Fibroblast of lung (primary cell): ENCODE measurements around the gene PRELID3B. TPM values are rescaled to one million over a fixed set of nuclear protein-coding genes. Genes with fewer than 3 reads are reported as not detected.

Experiments
- DNase-seq, 2 donors: peaks; one replicate each; pipeline versions ENCODE4 v3.0.0 to v3.0.0-alpha.2; 2010; ENCODE audit warnings: low read depth in 2 of 2
- H2AFZ ChIP-seq: 2 replicates; pipeline ENCODE4 v1.5.1; 2012; ENCODE audit warnings: low read length, control low read depth, inconsistent platforms
- H3K27ac ChIP-seq: 2 replicates; pipeline ENCODE4 v1.5.1; 2011; ENCODE audit warnings: low read length, control low read depth; ENCODE audit not compliant: insufficient read depth
- H3K27me3 ChIP-seq: 2 replicates; pipeline ENCODE4 v1.5.1; 2011; ENCODE audit warnings: mild to moderate bottlenecking, low read length; ENCODE audit not compliant: control insufficient read depth, insufficient read depth
- H3K36me3 ChIP-seq: 2 replicates; pipeline ENCODE4 v1.5.1; 2011; ENCODE audit warnings: low read length; ENCODE audit not compliant: control insufficient read depth, insufficient read depth
- H3K4me1 ChIP-seq: 2 replicates; pipeline ENCODE4 v1.5.1; 2011; ENCODE audit warnings: low read length; ENCODE audit not compliant: control insufficient read depth, insufficient read depth; ENCODE audit errors: extremely low read depth
- H3K4me2 ChIP-seq: 2 replicates; pipeline ENCODE4 v1.5.1; 2011; ENCODE audit warnings: low read length, control low read depth; ENCODE audit not compliant: insufficient read depth; ENCODE audit errors: extremely low read depth
- H3K4me3 ChIP-seq, 4 experiments: fragments of 200-600 bp in 1 of 4; sonication (generic) in 1 of 4; replicated peaks in 1 of 4; 2 replicates each; pipeline ENCODE4 v1.5.1; 2011 to 2016; ENCODE audit warnings: low read length in 4 of 4, low read depth in 3 of 4, mild to moderate bottlenecking in 3 of 4, control low read depth in 2 of 4, inconsistent platforms in 1 of 4, mixed read lengths in 1 of 4; ENCODE audit not compliant: insufficient read depth in 1 of 4; ENCODE audit errors: control extremely low read depth in 1 of 4
- H3K79me2 ChIP-seq: 2 replicates; pipeline ENCODE4 v1.5.1; 2012; ENCODE audit warnings: mild to moderate bottlenecking, low read length, inconsistent platforms; ENCODE audit not compliant: control insufficient read depth, insufficient read depth
- H3K9ac ChIP-seq: 2 replicates; pipeline ENCODE4 v1.5.1; 2011; ENCODE audit warnings: mild to moderate bottlenecking, low read length, control low read depth; ENCODE audit not compliant: insufficient read depth
- H3K9me3 ChIP-seq: 2 replicates; pipeline ENCODE4 v1.5.1; 2012; ENCODE audit warnings: low read depth, low read length; ENCODE audit not compliant: control insufficient read depth, insufficient read depth
- H4K20me1 ChIP-seq: 2 replicates; pipeline ENCODE4 v1.5.1; 2011; ENCODE audit warnings: low read length; ENCODE audit not compliant: control insufficient read depth, insufficient read depth; ENCODE audit errors: extremely low read depth
- CTCF ChIP-seq, 2 donors: IDR thresholded peaks in 1 of 2; conservative IDR thresholded peaks in 1 of 2; 1 replicate in 1 of 2; 2 replicates in 1 of 2; pipeline ENCODE4 v1.5.1; 2011 to 2012; ENCODE audit warnings: low read length in 2 of 2, control low read depth in 1 of 2, inconsistent platforms in 1 of 2, low read depth in 1 of 2, mild to moderate bottlenecking in 1 of 2
- EZH2 ChIP-seq: IDR thresholded peaks from 2 replicates; pipeline ENCODE4 v1.5.1; 2012; ENCODE audit warnings: low read length, control low read depth, mild to moderate bottlenecking; ENCODE audit errors: missing control alignments
- polyA plus RNA-seq, 2 donors: library from polyadenylated mRNA; depleted of rRNA in 1 of 2; stranded (reverse) in 1 of 2; unstranded in 1 of 2; fragments of >200 nt; gene quantifications; 2 replicates each; pipeline ENCODE4 v1.2.1, GENCODE V29; 2011 to 2012; ENCODE audit warnings: missing spikeins in 1 of 2
- total RNA-seq: library from RNA; depleted of rRNA; stranded (reverse); fragments of >200 nt; gene quantifications from 2 replicates; pipeline ENCODE4 v1.2.1, GENCODE V29; 2014

PRELID3B gene
- total and polyA plus RNA-seq, 2 donors (not counting 1 experiment from before 2014, with no cell fraction given): 64.5 to 127 TPM

DNA sequence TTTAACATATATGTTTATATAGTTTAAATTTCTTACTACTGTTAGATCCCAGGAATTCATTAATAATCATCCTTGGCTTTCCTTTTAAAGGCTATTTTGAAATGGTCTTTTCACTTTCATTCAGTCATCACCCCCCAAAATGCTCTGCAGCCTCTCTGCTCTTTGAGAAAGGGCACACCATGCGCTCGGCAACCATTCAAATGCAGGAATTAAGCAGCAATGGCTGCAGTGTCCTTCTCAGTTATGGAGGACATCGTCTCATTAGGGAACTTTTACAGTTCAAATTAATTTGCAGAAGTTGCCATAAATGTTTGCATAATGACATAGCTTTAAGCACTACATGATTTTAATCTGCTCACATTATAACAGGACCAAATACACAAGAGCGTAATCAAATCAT lies 17.1 kb downstream of the PRELID3B start:
- Histone ChIP-seq H3K4me2 (no peak overlapping the region), H3K36me3 (peaks cover 5% of the 10 kb centered on the region), H2AFZ (no peak overlapping the region), H3K9ac (no peak overlapping the region), H4K20me1 (peaks cover 2% of the 10 kb centered on the region), H3K4me3 (no peak overlapping the region), H3K27me3 (no peaks in the 10 kb centered on the region), H3K27ac (no peak overlapping the region), H3K79me2 (peaks cover 39% of the 10 kb centered on the region), H3K4me1 (peaks cover 2% of the 10 kb centered on the region), H3K9me3 (no peaks in the 10 kb centered on the region)
- no peak for TF ChIP-seq CTCF (conservative IDR thresholded peaks at IDR 0.05 in 1 of 2, IDR thresholded peaks at IDR 0.05 in 1 of 2; ENCODE audit: low read depth in 1 of 2, low read length in 2 of 2)
- no peak for TF ChIP-seq EZH2
- no peak for DNase-seq

DNA sequence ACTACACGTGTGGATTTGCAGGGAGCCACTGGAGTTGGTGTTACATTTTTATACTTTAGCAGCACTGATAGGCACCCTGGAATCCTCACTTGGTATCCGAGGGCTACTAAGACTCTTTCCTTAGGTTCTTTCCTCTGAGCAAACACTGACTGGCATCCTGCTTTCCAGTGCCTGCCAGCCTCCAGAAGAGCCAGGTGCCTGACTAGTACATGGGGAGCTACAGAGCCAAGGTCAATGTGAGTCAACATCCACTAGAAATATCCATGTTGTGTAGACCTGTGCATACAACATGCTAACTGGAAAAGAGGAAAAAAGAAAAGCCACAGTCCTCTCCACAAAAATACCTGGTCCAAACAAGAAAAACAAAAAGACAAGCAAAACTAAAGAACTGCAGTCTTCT lies 17.5 kb downstream of the PRELID3B start:
- peaks cover 35% of the 10 kb centered on the region for H3K79me2 ChIP-seq
- TF ChIP-seq CTCF (conservative IDR thresholded peaks at IDR 0.05 in 1 of 2, IDR thresholded peaks at IDR 0.05 in 1 of 2; ENCODE audit: low read depth in 1 of 2, low read length in 2 of 2): no peak
- no peak for TF ChIP-seq EZH2

DNA sequence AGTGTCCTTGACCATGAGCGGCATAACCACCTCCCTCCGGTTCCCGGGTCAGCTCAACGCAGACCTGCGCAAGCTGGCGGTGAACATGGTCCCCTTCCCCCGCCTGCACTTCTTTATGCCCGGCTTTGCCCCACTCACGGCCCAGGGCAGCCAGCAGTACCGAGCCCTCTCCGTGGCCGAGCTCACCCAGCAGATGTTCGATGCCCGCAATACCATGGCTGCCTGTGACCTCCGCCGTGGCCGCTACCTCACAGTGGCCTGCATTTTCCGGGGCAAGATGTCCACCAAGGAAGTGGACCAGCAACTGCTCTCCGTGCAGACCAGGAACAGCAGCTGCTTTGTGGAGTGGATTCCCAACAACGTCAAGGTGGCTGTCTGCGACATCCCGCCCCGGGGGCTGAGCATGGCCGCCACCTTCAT lies 18.5 kb downstream of the PRELID3B start:
- Histone ChIP-seq H3K9me3 (no peaks in the 10 kb centered on the region), H4K20me1 (no peaks in the 10 kb centered on the region), H3K9ac (no peak overlapping the region), H3K27me3 (no peaks in the 10 kb centered on the region), H3K4me2 (no peak overlapping the region), H3K4me1 (peaks cover 2% of the 10 kb centered on the region), H3K27ac (no peak overlapping the region), H3K79me2 (peaks cover 29% of the 10 kb centered on the region), H3K36me3 (peaks cover 5% of the 10 kb centered on the region), H3K4me3 (no peak overlapping the region), H2AFZ (no peak overlapping the region)
- TF ChIP-seq EZH2 (no peak), CTCF (conservative IDR thresholded peaks at IDR 0.05 in 1 of 2, IDR thresholded peaks at IDR 0.05 in 1 of 2; ENCODE audit: low read depth in 1 of 2, low read length in 2 of 2) (no peak)
- no peak for DNase-seq

More for the DNA sequence above, 17.5 kb downstream of the PRELID3B start:
- Histone ChIP-seq H3K27me3 (no peaks in the 10 kb centered on the region), H3K27ac (no peak overlapping the region), H3K4me3 (no peak overlapping the region), H3K36me3 (peaks cover 5% of the 10 kb centered on the region), H3K9me3 (no peaks in the 10 kb centered on the region), H3K4me1 (peaks cover 2% of the 10 kb centered on the region), H3K4me2 (no peak overlapping the region), H3K9ac (no peak overlapping the region), H4K20me1 (peaks cover 2% of the 10 kb centered on the region), H2AFZ (no peak overlapping the region)
- no peak for DNase-seq
